ENCODE results near the gene AKT1.

The AKT1 gene

GRCh38 chr14:104741803-104742251 is 53.7 kb downstream of the AKT1 start:
- no peak for TF ChIP-seq CTCF (IDR thresholded peaks at IDR 0.05; ENCODE audit: insufficient read depth, low read depth, low read length, missing control alignments)
- H3K4me3 ChIP-seq (ENCODE audit: low read depth, low read length): no peak overlapping the region

GRCh38 chr14:104741108-104741802 is 54.3 kb downstream of the AKT1 start:
- H3K4me3 ChIP-seq (ENCODE audit: low read depth, low read length): no peak overlapping the region
- DNase-seq (ENCODE audit: low read depth): no peak
- no peak for TF ChIP-seq CTCF (IDR thresholded peaks at IDR 0.05; ENCODE audit: insufficient read depth, low read depth, low read length, missing control alignments)

More at GRCh38 chr14:104741803-104742251, 53.7 kb downstream of the AKT1 start:
- no peak for DNase-seq (ENCODE audit: low read depth)

- no peak overlapping the region for H3K4me3 ChIP-seq (ENCODE audit: low read depth, low read length)
- TF ChIP-seq CTCF (IDR thresholded peaks at IDR 0.05; ENCODE audit: insufficient read depth, low read depth, low read length, missing control alignments): no peak
- no peak for DNase-seq (ENCODE audit: low read depth)
Measured at GRCh38 chr14:104739546-104740516, 55.7 kb downstream of the AKT1 start.

GRCh38 chr14:104739026-104739425 is 56.5 kb downstream of the AKT1 start:
- H3K4me3 ChIP-seq (ENCODE audit: low read depth, low read length): no peak overlapping the region
- TF ChIP-seq CTCF (IDR thresholded peaks at IDR 0.05; ENCODE audit: insufficient read depth, low read depth, low read length, missing control alignments): no peak
- no peak for DNase-seq (ENCODE audit: low read depth)

- TF ChIP-seq CTCF (IDR thresholded peaks at IDR 0.05; ENCODE audit: insufficient read depth, low read depth, low read length, missing control alignments): no peak
- DNase-seq (ENCODE audit: low read depth): no peak
- H3K4me3 ChIP-seq (ENCODE audit: low read depth, low read length): no peak overlapping the region
Measured at GRCh38 chr14:104738375-104739019, 57.1 kb downstream of the AKT1 start.

- no peak for TF ChIP-seq CTCF (IDR thresholded peaks at IDR 0.05; ENCODE audit: insufficient read depth, low read depth, low read length, missing control alignments)
Measured at GRCh38 chr14:104735830-104736642, 59.5 kb downstream of the AKT1 start.

More at GRCh38 chr14:104735830-104736642, 59.5 kb downstream of the AKT1 start:
- no peak overlapping the region for H3K4me3 ChIP-seq (ENCODE audit: low read depth, low read length)
- DNase-seq (ENCODE audit: low read depth): no peak
